A549 (cell line): ENCODE results near the gene NHLRC2. TPM values are rescaled to one million over a fixed set of nuclear protein-coding genes. Genes with fewer than 3 reads are reported as not detected.

Experiments
- ATAC-seq, 2 experiments: fragments of 200-7000 bp in 1 of 2; fragments of >200 bp in 1 of 2; cut with Nextera tagmentation in 1 of 2; cut with Tn5 transposase in 1 of 2; 3 replicates each; pipeline versions ENCODE4 v1.8.0 to v1.9.1; 2018 to 2020; ENCODE audit warnings: mild to moderate bottlenecking in 1 of 2, moderate library complexity in 1 of 2
- CTCF ChIA-PET: fragments of 300-600 bp; sonication (Branson Sonifier 250); formaldehyde crosslinking; extraction: SDS; loops from one replicate; lab custom pipeline; 2021; ENCODE audit warnings: antibody characterized with exemption, inconsistent platforms; lab: Yijun Ruan, JAX
- POLR2A ChIA-PET: fragments of 350-600 bp; formaldehyde crosslinking; extraction: SDS; loops from one replicate; lab custom pipeline; 2021; ENCODE audit warnings: antibody characterized with exemption, inconsistent platforms; lab: Yijun Ruan, JAX
- DNase-seq, 2 experiments: peaks; one replicate each; pipeline versions ENCODE4 v3.0.0 to v3.0.0-alpha.2; 2011 to 2016; ENCODE audit warnings: low read depth in 1 of 2, low spot score in 1 of 2
- FAIRE-seq: peaks from 2 replicates; lab custom pipeline; 2011; peaks lifted over from hg19 to GRCh38; lab: Jason Lieb, UNC
- H3K27ac ChIP-seq, 2 experiments: fragments of >200 bp; sonication (Bioruptor Twin); formaldehyde crosslinking; 3 replicates each; pipeline ENCODE4 v1.5.1; 2016 to 2017
- H3K4me1 ChIP-seq: fragments of >200 bp; sonication (Bioruptor Twin); formaldehyde crosslinking; 3 replicates; pipeline ENCODE4 v1.6.1; 2016
- H3K4me2 ChIP-seq: fragments of >200 bp; sonication (Bioruptor Twin); formaldehyde crosslinking; 3 replicates; pipeline ENCODE4 v1.6.1; 2016
- H3K4me3 ChIP-seq: fragments of >200 bp; sonication (Bioruptor Twin); formaldehyde crosslinking; 3 replicates; pipeline ENCODE4 v1.5.1; 2016
- H3K9me3 ChIP-seq: fragments of >200 bp; sonication (Bioruptor Twin); formaldehyde crosslinking; 3 replicates; pipeline ENCODE4 v1.6.1; 2016
- BHLHE40 ChIP-seq: IDR thresholded peaks from 2 replicates; pipeline ENCODE4 v1.6.1; 2012; ENCODE audit warnings: low read depth, low read length, inconsistent platforms
- CBX2 ChIP-seq: fragments of 200-600 bp; sonication (generic); IDR thresholded peaks from 2 replicates; pipeline ENCODE4 v1.6.1; 2016; ENCODE audit warnings: low read depth, mild to moderate bottlenecking, borderline replicate concordance
- CBX8 ChIP-seq: fragments of 200-600 bp; sonication (generic); IDR thresholded peaks from 2 replicates; pipeline ENCODE4 v1.6.1; 2016
- CEBPB ChIP-seq, 2 experiments: fragments of >200 bp in 1 of 2; sonication (Bioruptor Twin) in 1 of 2; formaldehyde crosslinking in 1 of 2; IDR thresholded peaks; 2 replicates each; pipeline ENCODE4 v1.6.1; 2012 to 2016
- CHD4 ChIP-seq: fragments of 200-600 bp; sonication (generic); IDR thresholded peaks from 2 replicates; pipeline ENCODE4 v1.6.1; 2016; ENCODE audit warnings: antibody characterized with exemption, mild to moderate bottlenecking, borderline replicate concordance
- EP300 ChIP-seq, 2 experiments: fragments of >200 bp; sonication (Bioruptor Twin); formaldehyde crosslinking; IDR thresholded peaks; 2 replicates in 1 of 2; 3 replicates in 1 of 2; pipeline ENCODE4 v1.6.1; 2016 to 2017
- ESRRA ChIP-seq: fragments of 150-350 bp; IDR thresholded peaks from 2 replicates; pipeline ENCODE4 v1.6.1; 2014; ENCODE audit warnings: mild to moderate bottlenecking, low read length, borderline replicate concordance
- FOSB ChIP-seq: fragments of 250-450 bp; sonication (Bioruptor Pico); IDR thresholded peaks from 2 replicates; pipeline ENCODE4 v1.5.0; 2020; ENCODE audit warnings: mild to moderate bottlenecking, moderate library complexity
- GATA3 ChIP-seq: IDR thresholded peaks from 2 replicates; pipeline ENCODE4 v1.6.1; 2012; ENCODE audit warnings: borderline replicate concordance
- HEYL ChIP-seq: fragments of 250-450 bp; sonication (Bioruptor Pico); IDR thresholded peaks from 2 replicates; pipeline ENCODE4 v1.8.0; 2021; ENCODE audit warnings: mild to moderate bottlenecking, moderate library complexity
- HOXA7 ChIP-seq: fragments of 250-450 bp; sonication (Bioruptor Pico); IDR thresholded peaks from 2 replicates; pipeline ENCODE4 v1.5.0; 2020; ENCODE audit warnings: mild to moderate bottlenecking, moderate library complexity
- HOXB13 ChIP-seq: fragments of 250-450 bp; sonication (Bioruptor Pico); IDR thresholded peaks from 2 replicates; pipeline ENCODE4 v1.5.0; 2020; ENCODE audit warnings: low read depth, mild to moderate bottlenecking, moderate library complexity
- KDM5A ChIP-seq: fragments of 200-600 bp; sonication (generic); IDR thresholded peaks from 2 replicates; pipeline ENCODE4 v1.6.1; 2016; ENCODE audit warnings: antibody characterized with exemption, mild to moderate bottlenecking
- NFE2L2 ChIP-seq: fragments of 150-350 bp; conservative IDR thresholded peaks from 2 replicates; pipeline ENCODE4 v1.6.1; 2014; ENCODE audit warnings: low read length
- PHF8 ChIP-seq: fragments of 200-600 bp; sonication (generic); IDR thresholded peaks from 2 replicates; pipeline ENCODE4 v1.6.1; 2016; ENCODE audit warnings: low read depth, mild to moderate bottlenecking, antibody characterized with exemption, moderate library complexity, borderline replicate concordance
- RAD21 ChIP-seq, 2 experiments: fragments of >200 bp in 1 of 2; sonication (Bioruptor Twin) in 1 of 2; formaldehyde crosslinking in 1 of 2; IDR thresholded peaks in 1 of 2; conservative IDR thresholded peaks in 1 of 2; 2 replicates in 1 of 2; 3 replicates in 1 of 2; pipeline ENCODE4 v1.6.1; 2012 to 2018; ENCODE audit warnings: inconsistent platforms in 1 of 2
- RCOR1 ChIP-seq: fragments of 150-350 bp; IDR thresholded peaks from 2 replicates; pipeline ENCODE4 v1.6.1; 2014; ENCODE audit warnings: antibody characterized with exemption, low read length, low read depth
- TP53 ChIP-seq: fragments of 250-450 bp; sonication (Bioruptor Pico); IDR thresholded peaks from 2 replicates; pipeline ENCODE4 v1.5.0; 2021; ENCODE audit warnings: mild to moderate bottlenecking, moderate library complexity
- ZC3H11A ChIP-seq: fragments of 450-650 bp; IDR thresholded peaks from 2 replicates; pipeline ENCODE4 v1.6.1; 2014; ENCODE audit warnings: antibody characterized with exemption, mild to moderate bottlenecking
- ZFP36 ChIP-seq: fragments of 450-650 bp; IDR thresholded peaks from 2 replicates; pipeline ENCODE4 v1.6.1; 2014; ENCODE audit warnings: borderline replicate concordance; ENCODE audit not compliant: partially characterized antibody
- WGBS: methylation state at CpG from one replicate; pipeline ENCODE4 v1.1.6; 2017; ENCODE audit errors: missing lambda C conversion rate; 5-methylcytosine and 5-hydroxymethylcytosine counted together
- polyA plus RNA-seq, 4 experiments: library from polyadenylated mRNA; depleted of rRNA in 3 of 4; stranded (reverse); fragments of >200 nt; fragmentation: RNase III in 1 of 4; extraction: RNeasy Plus Mini Kit Qiagen cat#74134 plus additional on column Dnase treatment in 1 of 4; gene quantifications; 2 replicates in 3 of 4; 3 replicates in 1 of 4; pipeline ENCODE4 v1.2.3, GENCODE V29; 2011 to 2017
- TF ChIP-seq, protein P1 (sequence below): fragments of 250-450 bp; sonication (Bioruptor Pico); IDR thresholded peaks from 2 replicates; pipeline ENCODE4 v1.5.0; 2020; ENCODE audit warnings: low read depth, mild to moderate bottlenecking, moderate library complexity
- TF ChIP-seq, protein P2 (sequence below): IDR thresholded peaks from 2 replicates; pipeline ENCODE4 v1.6.1; 2012
- TF ChIP-seq, protein P3 (sequence below): fragments of >200 bp; sonication (Bioruptor Twin); formaldehyde crosslinking; IDR thresholded peaks from 3 replicates; pipeline ENCODE4 v1.6.1; 2016
- TF ChIP-seq, protein P4 (sequence below): fragments of >200 bp; sonication (Bioruptor Twin); formaldehyde crosslinking; IDR thresholded peaks from 2 replicates; pipeline ENCODE4 v1.6.1; 2016
- TF ChIP-seq, protein P5 (sequence below): fragments of 450-650 bp; IDR thresholded peaks from 2 replicates; pipeline ENCODE4 v1.6.1; 2014; ENCODE audit warnings: antibody characterized with exemption

NHLRC2 gene
- polyA plus RNA-seq, 2 of the 4 experiments (the other 2 are of a cell fraction): 4.9 to 17.3 TPM

DNA sequence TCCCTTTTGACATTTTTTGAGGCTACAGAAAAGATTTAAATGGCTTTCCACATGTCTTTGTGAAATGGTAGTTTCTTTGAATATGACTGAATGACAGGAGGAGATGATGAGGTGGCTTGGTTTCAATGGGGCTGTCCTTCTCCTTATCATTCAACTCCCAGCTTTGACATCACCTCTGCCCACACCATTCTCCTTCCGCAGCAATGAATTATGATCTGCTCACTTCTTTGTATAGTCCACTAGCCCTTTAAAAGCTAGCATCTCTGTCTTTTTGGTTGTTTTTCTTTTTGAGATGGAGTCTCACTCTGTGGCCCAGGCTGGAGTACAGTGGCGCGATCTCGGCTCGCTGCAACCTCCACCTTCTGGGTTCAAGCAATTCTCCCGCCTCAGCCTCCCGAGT, 32.3 kb upstream of the NHLRC2 start:
- no peak for FAIRE-seq
- no peak for DNase-seq
- Histone ChIP-seq H3K9me3 (no peaks in the 10 kb centered on the region), H3K27ac (no peak overlapping the region), H3K4me2 (no peak overlapping the region), H3K4me3 (no peak overlapping the region)
- ChIA-PET POLR2A (no interaction called here), CTCF (interaction anchor here (0.9 to 2.1 kb wide), 6 partner anchors 13 to 281 kb away, joined by 3 to 7 read pairs (median 3); no protein-coding TSS in a partner anchor)
- 91% methylated on average over 7 of the region's 7 CpGs for WGBS
- no peak for ATAC-seq
- TF ChIP-seq, protein P1, sequence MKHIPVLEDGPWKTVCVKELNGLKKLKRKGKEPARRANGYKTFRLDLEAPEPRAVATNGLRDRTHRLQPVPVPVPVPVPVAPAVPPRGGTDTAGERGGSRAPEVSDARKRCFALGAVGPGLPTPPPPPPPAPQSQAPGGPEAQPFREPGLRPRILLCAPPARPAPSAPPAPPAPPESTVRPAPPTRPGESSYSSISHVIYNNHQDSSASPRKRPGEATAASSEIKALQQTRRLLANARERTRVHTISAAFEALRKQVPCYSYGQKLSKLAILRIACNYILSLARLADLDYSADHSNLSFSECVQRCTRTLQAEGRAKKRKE: no peak
- TF ChIP-seq CHD4: no peak
- TF ChIP-seq, protein P2, sequence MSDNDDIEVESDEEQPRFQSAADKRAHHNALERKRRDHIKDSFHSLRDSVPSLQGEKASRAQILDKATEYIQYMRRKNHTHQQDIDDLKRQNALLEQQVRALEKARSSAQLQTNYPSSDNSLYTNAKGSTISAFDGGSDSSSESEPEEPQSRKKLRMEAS: no peak
- no peak for TF ChIP-seq CBX8
- no peak for TF ChIP-seq ESRRA
- TF ChIP-seq RAD21 (conservative IDR thresholded peaks at IDR 0.05 in 1 of 2, IDR thresholded peaks at IDR 0.05 in 1 of 2): no peak
- TF ChIP-seq, protein P3, sequence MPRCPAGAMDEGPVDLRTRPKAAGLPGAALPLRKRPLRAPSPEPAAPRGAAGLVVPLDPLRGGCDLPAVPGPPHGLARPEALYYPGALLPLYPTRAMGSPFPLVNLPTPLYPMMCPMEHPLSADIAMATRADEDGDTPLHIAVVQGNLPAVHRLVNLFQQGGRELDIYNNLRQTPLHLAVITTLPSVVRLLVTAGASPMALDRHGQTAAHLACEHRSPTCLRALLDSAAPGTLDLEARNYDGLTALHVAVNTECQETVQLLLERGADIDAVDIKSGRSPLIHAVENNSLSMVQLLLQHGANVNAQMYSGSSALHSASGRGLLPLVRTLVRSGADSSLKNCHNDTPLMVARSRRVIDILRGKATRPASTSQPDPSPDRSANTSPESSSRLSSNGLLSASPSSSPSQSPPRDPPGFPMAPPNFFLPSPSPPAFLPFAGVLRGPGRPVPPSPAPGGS: no peak
- TF ChIP-seq, protein P4, sequence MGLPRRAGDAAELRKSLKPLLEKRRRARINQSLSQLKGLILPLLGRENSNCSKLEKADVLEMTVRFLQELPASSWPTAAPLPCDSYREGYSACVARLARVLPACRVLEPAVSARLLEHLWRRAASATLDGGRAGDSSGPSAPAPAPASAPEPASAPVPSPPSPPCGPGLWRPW: no peak
- TF ChIP-seq GATA3: no peak
- TF ChIP-seq ZFP36: no peak
- TF ChIP-seq PHF8: no peak
- TF ChIP-seq, protein P5, sequence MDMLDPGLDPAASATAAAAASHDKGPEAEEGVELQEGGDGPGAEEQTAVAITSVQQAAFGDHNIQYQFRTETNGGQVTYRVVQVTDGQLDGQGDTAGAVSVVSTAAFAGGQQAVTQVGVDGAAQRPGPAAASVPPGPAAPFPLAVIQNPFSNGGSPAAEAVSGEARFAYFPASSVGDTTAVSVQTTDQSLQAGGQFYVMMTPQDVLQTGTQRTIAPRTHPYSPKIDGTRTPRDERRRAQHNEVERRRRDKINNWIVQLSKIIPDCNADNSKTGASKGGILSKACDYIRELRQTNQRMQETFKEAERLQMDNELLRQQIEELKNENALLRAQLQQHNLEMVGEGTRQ: no peak
- TF ChIP-seq NFE2L2: no peak
- no peak for TF ChIP-seq KDM5A
- no peak for TF ChIP-seq EP300 (IDR thresholded peaks at IDR 0.05)
- TF ChIP-seq, all 56 proteins: peak for 0
- H3K4me1 ChIP-seq: no peaks in the 10 kb centered on the region

DNA sequence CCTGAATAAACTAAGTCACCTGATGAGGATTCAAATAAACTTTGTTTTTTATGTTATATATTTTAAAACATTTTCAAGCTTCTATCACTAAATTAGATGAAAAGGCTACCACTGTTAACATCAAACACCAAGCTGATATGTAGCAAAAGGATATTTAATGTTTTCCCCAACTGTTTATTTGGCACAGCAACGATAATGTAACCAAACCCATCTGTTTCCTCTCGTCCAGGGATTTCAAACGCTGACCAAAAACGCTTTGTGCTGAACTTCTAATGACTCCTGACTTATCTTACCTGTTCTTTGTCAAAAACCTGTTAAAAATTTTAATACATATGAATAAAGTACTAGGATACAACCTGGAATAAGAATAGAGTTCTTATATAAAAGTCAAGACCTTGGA, 31.1 kb upstream of the NHLRC2 start:
- no peak for DNase-seq
- no peaks in the 10 kb centered on the region for H3K4me1 ChIP-seq
- POLR2A ChIA-PET: no interaction called here
- TF ChIP-seq ZFP36 (no peak), BHLHE40 (no peak), RCOR1 (no peak), NFE2L2 (no peak), HEYL (no peak), CEBPB (IDR thresholded peaks at IDR 0.05) (no peak), FOSB (CRISPR knock-in tag) (no peak), ZC3H11A (no peak), TP53 (CRISPR knock-in tag) (no peak), HOXA7 (CRISPR knock-in tag) (no peak), CBX2 (no peak), HOXB13 (CRISPR knock-in tag) (no peak)
- TF ChIP-seq, all 56 proteins: peak for 0
- no peak overlapping the region for H3K4me2 ChIP-seq
- H3K9me3 ChIP-seq: no peaks in the 10 kb centered on the region
- H3K27ac ChIP-seq: no peak overlapping the region
- WGBS: 54% methylated on average over 4 of the region's 4 CpGs
- no peak overlapping the region for H3K4me3 ChIP-seq
- FAIRE-seq (no peak), ATAC-seq (no peak)
- CTCF ChIA-PET: interaction anchor here (2.1 kb wide), 1 partner anchor 24 kb away, joined by 7 read pairs; no protein-coding TSS in a partner anchor
